ENCODE results near the gene ZNF263.

DNA sequence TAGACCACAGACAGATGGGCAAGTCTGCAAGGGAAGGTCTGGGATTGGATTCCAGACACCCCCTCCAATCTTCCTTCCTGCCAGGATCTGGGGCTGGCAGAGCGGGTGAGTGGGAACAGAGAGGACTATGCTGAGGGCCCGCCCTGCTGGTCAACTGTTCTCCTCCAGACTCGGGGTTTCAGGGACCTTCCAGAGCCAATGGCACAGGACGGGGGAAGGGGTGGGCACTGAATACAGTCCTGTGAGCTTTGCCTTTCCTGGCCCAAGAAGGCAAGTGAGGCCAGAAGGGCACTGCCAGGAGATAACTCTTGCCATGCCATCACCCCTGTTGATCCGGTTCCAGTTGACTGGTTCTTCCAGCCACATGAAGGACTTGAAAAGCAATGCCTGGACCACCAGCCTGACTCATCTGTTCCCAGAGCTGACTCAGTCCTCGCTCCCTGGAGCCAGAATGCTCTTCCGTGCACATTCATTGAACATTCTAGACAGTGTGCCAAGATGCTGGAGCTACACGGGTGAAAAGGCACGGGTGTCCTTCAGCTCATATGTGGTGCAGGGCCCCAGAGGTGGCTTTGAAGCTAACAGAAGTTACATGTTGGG, 26.3 kb upstream of the ZNF263 start:
- TF ChIP-seq, protein P1, sequence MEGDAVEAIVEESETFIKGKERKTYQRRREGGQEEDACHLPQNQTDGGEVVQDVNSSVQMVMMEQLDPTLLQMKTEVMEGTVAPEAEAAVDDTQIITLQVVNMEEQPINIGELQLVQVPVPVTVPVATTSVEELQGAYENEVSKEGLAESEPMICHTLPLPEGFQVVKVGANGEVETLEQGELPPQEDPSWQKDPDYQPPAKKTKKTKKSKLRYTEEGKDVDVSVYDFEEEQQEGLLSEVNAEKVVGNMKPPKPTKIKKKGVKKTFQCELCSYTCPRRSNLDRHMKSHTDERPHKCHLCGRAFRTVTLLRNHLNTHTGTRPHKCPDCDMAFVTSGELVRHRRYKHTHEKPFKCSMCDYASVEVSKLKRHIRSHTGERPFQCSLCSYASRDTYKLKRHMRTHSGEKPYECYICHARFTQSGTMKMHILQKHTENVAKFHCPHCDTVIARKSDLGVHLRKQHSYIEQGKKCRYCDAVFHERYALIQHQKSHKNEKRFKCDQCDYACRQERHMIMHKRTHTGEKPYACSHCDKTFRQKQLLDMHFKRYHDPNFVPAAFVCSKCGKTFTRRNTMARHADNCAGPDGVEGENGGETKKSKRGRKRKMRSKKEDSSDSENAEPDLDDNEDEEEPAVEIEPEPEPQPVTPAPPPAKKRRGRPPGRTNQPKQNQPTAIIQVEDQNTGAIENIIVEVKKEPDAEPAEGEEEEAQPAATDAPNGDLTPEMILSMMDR (conservative IDR thresholded peaks at IDR 0.05; ENCODE audit: low read depth, low read length) = no peak
- TF ChIP-seq EZH2 (IDR thresholded peaks at IDR 0.05; ENCODE audit: borderline replicate concordance, low read depth, low read length, poor library complexity, severe bottlenecking) = no peak
